Smooth muscle cell (in vitro differentiated cells): Measurements from ENCODE around the gene CRELD2. TPM values are rescaled to one million over a fixed set of nuclear protein-coding genes. Genes with fewer than 3 reads are reported as not detected.

Experiments used
- DNase-seq: peaks from one replicate; lab custom pipeline; 2025; ENCODE audit not compliant: unreplicated experiment; lab: John Stamatoyannopoulos, UW
- H2AFZ ChIP-seq: fragments of 200-600 bp; sonication (generic); 2 replicates; pipeline ENCODE4 v1.6.0; 2016; ENCODE audit warnings: antibody characterized with exemption, low read depth, mild to moderate bottlenecking
- H3F3A ChIP-seq: fragments of 200-600 bp; sonication (generic); 2 replicates; pipeline ENCODE4 v1.6.0; 2017; ENCODE audit warnings: antibody characterized with exemption, low read depth
- H3K27ac ChIP-seq: fragments of 200-600 bp; sonication (generic); 2 replicates; pipeline ENCODE4 v1.5.1; 2016; ENCODE audit warnings: low read depth, mild to moderate bottlenecking
- H3K27me3 ChIP-seq: fragments of 200-600 bp; sonication (generic); 2 replicates; pipeline ENCODE4 v1.6.1; 2016; ENCODE audit warnings: low read depth, mild to moderate bottlenecking
- H3K36me3 ChIP-seq: fragments of 200-600 bp; sonication (generic); 2 replicates; pipeline ENCODE4 v1.5.1; 2016; ENCODE audit warnings: low read depth
- H3K4me1 ChIP-seq: fragments of 200-600 bp; sonication (generic); 2 replicates; pipeline ENCODE4 v1.5.1; 2016; ENCODE audit warnings: low read depth
- H3K4me2 ChIP-seq: fragments of 200-600 bp; sonication (generic); 2 replicates; pipeline ENCODE4 v1.6.0; 2016; ENCODE audit warnings: mild to moderate bottlenecking
- H3K4me3 ChIP-seq: fragments of 200-600 bp; sonication (generic); 2 replicates; pipeline ENCODE4 v1.5.1; 2016; ENCODE audit warnings: mild to moderate bottlenecking
- H3K79me2 ChIP-seq: fragments of 200-600 bp; sonication (generic); 2 replicates; pipeline ENCODE4 v1.6.0; 2016; ENCODE audit warnings: low read depth, mild to moderate bottlenecking
- H3K9ac ChIP-seq: fragments of 200-600 bp; sonication (generic); 2 replicates; pipeline ENCODE4 v1.6.0; 2016; ENCODE audit warnings: low read depth
- H3K9me3 ChIP-seq: fragments of 200-600 bp; sonication (generic); replicated peaks from 2 replicates; pipeline ENCODE4 v1.5.1; 2016; ENCODE audit warnings: low read depth
- H4K20me1 ChIP-seq: fragments of 200-600 bp; sonication (generic); 2 replicates; pipeline ENCODE4 v1.6.0; 2016; ENCODE audit warnings: low read depth
- WGBS: methylation state at CpG from one replicate; pipeline ENCODE4 v1.1.7; 2016; ENCODE audit warnings: low lambda C conversion rate; 5-methylcytosine and 5-hydroxymethylcytosine counted together
- polyA plus RNA-seq: library from polyadenylated mRNA; unstranded; fragments of >200 nt; fragmentation: Nextera tagmentation; extraction: Ambion mirVana; gene quantifications from 2 replicates; pipeline ENCODE4 v1.2.1, GENCODE V29; 2016
- total RNA-seq: library from RNA; depleted of rRNA; stranded (reverse); fragments of >200 nt; gene quantifications from 2 replicates; pipeline ENCODE4 v1.2.3, GENCODE V29; 2014
- TF ChIP-seq, protein P1 (sequence below): fragments of 200-600 bp; sonication (generic); IDR thresholded peaks from 2 replicates; pipeline ENCODE4 v1.5.1; 2017; ENCODE audit warnings: borderline replicate concordance, mild to moderate bottlenecking, antibody characterized with exemption; ENCODE audit not compliant: insufficient read depth, poor library complexity, severe bottlenecking

CRELD2 gene
- total and polyA plus RNA-seq, 2 experiments from 2014 or later: 52.7 to 127 TPM

DNA sequence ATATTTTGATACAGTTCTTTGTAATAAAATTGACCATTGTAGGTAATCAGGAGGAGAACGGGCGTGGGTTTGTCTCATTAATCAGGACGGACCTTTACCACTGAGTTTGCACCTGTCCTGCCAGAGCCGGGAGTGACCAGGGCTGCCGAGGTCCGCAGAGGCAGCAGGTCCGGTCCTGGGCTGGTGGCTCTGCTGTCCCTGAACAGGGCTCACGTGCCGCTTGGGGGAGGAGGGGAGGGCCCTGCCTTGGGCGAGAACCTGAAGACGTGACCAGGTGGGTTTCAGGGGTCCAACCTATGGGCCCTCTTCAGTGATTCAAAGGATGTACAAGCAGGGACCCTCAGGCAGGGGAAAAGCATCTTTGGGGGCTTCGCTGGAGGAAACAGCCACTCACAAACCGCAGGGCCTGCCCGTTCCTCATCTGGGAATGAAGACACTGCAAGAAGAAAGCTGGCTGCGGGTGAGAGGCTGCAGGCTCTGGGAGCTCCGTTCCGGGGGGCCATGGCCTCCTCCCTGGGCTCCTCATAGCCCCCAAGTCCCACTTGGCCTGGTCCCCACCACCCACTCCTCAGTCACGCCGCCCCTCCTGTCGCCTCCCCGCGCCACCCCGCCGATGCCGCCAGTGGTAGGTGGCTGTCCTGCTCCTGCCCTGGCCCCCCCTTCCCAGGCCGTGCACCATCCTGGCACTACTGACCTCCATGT lies 9.2 kb downstream of the CRELD2 start:
- Histone ChIP-seq H3K9me3 (no peaks in the 10 kb centered on the region), H3K9ac (no peak overlapping the region), H3K79me2 (no peaks in the 10 kb centered on the region), H3K4me3 (no peak overlapping the region), H4K20me1 (no peaks in the 10 kb centered on the region), H3K4me1 (no peaks in the 10 kb centered on the region), H3K36me3 (no peaks in the 10 kb centered on the region), H3F3A (no peaks in the 10 kb centered on the region), H3K27ac (no peak overlapping the region), H2AFZ (no peak overlapping the region), H3K4me2 (no peak overlapping the region), H3K27me3 (no peaks in the 10 kb centered on the region)
- no peak for DNase-seq
- TF ChIP-seq, protein P1, sequence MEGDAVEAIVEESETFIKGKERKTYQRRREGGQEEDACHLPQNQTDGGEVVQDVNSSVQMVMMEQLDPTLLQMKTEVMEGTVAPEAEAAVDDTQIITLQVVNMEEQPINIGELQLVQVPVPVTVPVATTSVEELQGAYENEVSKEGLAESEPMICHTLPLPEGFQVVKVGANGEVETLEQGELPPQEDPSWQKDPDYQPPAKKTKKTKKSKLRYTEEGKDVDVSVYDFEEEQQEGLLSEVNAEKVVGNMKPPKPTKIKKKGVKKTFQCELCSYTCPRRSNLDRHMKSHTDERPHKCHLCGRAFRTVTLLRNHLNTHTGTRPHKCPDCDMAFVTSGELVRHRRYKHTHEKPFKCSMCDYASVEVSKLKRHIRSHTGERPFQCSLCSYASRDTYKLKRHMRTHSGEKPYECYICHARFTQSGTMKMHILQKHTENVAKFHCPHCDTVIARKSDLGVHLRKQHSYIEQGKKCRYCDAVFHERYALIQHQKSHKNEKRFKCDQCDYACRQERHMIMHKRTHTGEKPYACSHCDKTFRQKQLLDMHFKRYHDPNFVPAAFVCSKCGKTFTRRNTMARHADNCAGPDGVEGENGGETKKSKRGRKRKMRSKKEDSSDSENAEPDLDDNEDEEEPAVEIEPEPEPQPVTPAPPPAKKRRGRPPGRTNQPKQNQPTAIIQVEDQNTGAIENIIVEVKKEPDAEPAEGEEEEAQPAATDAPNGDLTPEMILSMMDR: no peak
- 91% methylated on average over 19 of the region's 26 CpGs for WGBS

DNA sequence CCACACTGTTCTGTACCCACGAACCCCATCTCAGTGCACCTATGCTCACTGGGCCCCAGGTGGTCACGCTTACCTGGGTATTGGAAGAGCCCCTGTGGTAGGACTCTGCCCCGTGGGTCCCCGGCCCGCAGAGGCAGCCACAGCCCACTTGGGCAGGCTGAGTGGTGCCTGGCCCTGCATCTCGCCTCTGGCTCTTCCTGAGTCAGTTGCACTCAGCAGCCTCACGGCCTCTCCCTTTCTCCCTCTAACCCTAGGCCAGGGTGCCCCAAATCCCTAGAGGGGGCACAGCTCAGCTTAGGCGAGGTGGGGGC lies 9.7 kb downstream of the CRELD2 start:
- no peaks in the 10 kb centered on the region for H3K9me3 ChIP-seq
- no peak for DNase-seq
- H3K36me3 ChIP-seq: no peaks in the 10 kb centered on the region
- H3K27me3 ChIP-seq: no peaks in the 10 kb centered on the region
- no peaks in the 10 kb centered on the region for H3K4me1 ChIP-seq
- no peaks in the 10 kb centered on the region for H3K79me2 ChIP-seq
- no peak overlapping the region for H2AFZ ChIP-seq
- TF ChIP-seq, protein P1: no peak
- no peak overlapping the region for H3K4me2 ChIP-seq
- no peak overlapping the region for H3K4me3 ChIP-seq
- H3K9ac ChIP-seq: no peak overlapping the region
- H4K20me1 ChIP-seq: no peaks in the 10 kb centered on the region
- no peak overlapping the region for H3K27ac ChIP-seq
- 92% methylated on average over 8 of the region's 8 CpGs for WGBS
- H3F3A ChIP-seq: no peaks in the 10 kb centered on the region

DNA sequence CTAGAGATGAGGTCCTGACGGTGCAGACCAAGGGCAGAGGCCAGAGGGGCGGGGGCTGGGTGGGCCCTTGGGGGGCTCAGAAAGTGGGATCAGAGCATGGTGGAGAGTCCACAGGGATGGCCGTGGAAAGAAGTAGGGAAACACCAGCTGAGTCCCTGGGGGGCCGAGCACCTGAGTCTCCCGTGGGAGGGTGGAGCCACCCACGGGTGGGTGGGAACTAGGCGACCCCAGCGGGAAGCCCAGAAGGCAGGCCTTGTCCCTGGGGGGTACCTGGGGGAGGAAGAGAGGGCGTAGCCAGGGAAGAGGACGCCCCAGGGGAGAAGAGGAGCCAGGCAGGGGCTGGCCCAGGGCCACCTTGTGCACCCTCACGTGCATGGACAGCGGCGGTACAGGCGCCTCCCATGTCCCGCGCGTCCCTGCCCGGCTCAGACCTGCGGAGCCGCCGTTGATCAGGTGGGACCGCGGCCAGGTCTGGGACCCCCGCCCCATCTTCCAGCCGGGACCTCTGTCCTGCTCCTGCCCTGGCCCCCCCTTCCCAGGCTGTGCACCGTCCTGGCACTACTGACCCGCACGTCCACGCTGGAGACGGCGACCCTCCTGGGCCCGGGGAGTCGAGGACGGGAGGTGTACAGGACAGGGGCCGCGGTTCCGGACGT lies 10.2 kb downstream of the CRELD2 start:
- H3K4me2 ChIP-seq: no peak overlapping the region
- WGBS: 78% methylated on average over 29 of the region's 38 CpGs
- TF ChIP-seq, protein P1: no peak

More for the DNA sequence above, 10.2 kb downstream of the CRELD2 start:
- H3K36me3 ChIP-seq: no peaks in the 10 kb centered on the region
- H3K4me3 ChIP-seq: no peak overlapping the region
- no peaks in the 10 kb centered on the region for H3F3A ChIP-seq
- H3K27ac ChIP-seq: no peak overlapping the region
- no peaks in the 10 kb centered on the region for H3K4me1 ChIP-seq
- DNase-seq: no peak
- H4K20me1 ChIP-seq: no peaks in the 10 kb centered on the region
- H2AFZ ChIP-seq: no peak overlapping the region
- H3K9ac ChIP-seq: no peak overlapping the region
- no peaks in the 10 kb centered on the region for H3K27me3 ChIP-seq
- H3K79me2 ChIP-seq: no peaks in the 10 kb centered on the region
- no peaks in the 10 kb centered on the region for H3K9me3 ChIP-seq
